ENCODE results near the gene UMODL1. TPM values are rescaled to one million over a fixed set of nuclear protein-coding genes. Genes with fewer than 3 reads are reported as not detected.

The UMODL1 gene
- 0.06 TPM for polyA plus RNA-seq (2012; ENCODE audit: missing spikeins)

DNA sequence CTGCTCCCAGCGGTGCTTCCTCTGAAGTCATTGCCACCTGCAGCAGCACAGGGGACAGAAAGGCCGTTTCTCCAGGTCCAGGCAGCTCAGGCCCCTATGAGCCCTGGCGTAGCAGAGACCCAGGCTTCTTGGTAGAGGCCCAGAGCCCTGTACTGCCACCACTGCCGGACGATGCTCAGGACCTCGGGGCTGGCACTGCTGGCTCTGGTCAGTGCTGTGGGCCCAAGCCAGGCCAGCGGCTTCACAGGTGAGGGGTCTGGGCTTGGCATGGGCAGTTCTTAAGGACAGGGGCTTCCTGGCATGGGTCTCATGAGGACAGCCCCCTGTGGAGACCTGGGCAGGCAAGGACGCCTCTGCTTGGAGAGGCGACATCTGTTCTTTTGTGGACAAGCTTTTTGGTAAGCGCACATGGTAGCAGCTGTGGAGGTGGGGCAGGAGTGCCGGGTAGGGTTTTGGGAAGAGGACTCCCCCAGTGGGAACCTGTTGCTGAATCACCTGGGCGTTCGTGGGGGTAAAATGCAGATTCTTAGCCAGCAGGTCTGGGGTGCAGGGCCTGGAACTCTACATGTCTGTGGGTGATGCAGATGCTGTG, at the start of gene UMODL1:
UMODL1 (plus strand) TSS at position 172 of the 592 bp plus-strand sequence; CDS start at position 172, 0 bp downstream.
- DNase-seq (ENCODE audit: insufficient read length) = no peak
- FAIRE-seq = no peak
- TF ChIP-seq TAF1 (IDR thresholded peaks at IDR 0.05; ENCODE audit: borderline replicate concordance, low read depth, low read length) (no peak), POLR2AphosphoS5 (IDR thresholded peaks at IDR 0.05; ENCODE audit: low read depth, low read length) (no peak), POLR2A (IDR thresholded peaks at IDR 0.05; ENCODE audit: low read depth, low read length) (no peak)

DNA sequence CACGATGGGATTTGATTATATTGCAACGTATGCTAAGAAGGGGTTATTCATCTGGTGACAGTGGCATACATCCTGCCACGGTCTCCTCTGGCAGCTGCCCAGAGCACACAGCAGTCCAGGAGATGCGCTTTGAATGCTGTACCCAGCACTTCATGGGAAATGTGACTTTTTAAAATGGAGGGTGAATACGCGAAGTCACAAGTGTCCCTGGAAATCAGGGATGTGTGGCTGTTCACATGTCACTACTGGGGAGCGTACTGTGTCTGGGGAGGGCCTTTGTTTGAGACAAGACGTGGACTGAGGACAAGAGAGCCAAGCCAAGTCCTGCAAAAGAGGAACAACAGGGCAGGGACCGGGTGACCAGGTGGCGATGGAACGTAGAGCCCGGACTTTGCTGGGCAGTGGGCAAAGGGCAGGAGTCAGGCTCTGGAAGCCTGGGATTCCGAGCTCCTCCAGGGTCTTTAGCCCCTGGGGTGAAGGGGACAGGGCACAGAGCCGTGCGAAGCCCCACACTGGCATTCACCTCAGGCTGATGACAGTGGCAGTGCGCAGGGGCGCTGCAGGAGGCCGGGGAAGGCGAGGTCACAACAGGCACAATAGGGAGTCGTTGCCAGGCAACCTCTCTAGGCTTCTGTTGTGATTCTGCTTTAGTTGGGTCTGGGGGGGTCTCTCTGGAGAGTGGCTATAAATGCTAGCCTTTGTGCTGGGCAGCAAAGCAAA, 49.6 kb upstream of the UMODL1 start:
- FAIRE-seq = no peak

DNA sequence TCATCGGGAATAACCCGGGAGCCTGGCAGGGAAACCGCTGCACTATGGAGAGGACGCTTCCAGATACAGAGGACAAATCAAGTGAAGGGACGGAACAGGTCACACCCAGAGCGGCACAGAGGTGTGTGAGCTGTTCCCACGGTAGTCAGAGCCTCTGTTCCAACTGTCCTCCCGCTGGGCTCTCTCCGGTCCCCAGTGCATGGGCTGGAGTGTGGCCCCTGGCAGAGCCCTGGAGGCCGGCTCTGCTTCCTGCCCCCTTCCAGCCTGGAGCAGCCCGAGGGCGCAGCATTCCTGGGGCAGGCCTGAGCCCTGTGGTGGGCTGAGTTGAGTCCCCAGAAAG, 49.1 kb upstream of the UMODL1 start:
- no peak for FAIRE-seq
- DNase-seq (ENCODE audit: insufficient read length) = no peak

More for the DNA sequence above, 49.6 kb upstream of the UMODL1 start:
- DNase-seq (ENCODE audit: insufficient read length) = no peak
- TF ChIP-seq POLR2AphosphoS5 (IDR thresholded peaks at IDR 0.05; ENCODE audit: low read depth, low read length) (no peak), POLR2A (IDR thresholded peaks at IDR 0.05; ENCODE audit: low read depth, low read length) (no peak), TAF1 (IDR thresholded peaks at IDR 0.05; ENCODE audit: borderline replicate concordance, low read depth, low read length) (no peak)

DNA sequence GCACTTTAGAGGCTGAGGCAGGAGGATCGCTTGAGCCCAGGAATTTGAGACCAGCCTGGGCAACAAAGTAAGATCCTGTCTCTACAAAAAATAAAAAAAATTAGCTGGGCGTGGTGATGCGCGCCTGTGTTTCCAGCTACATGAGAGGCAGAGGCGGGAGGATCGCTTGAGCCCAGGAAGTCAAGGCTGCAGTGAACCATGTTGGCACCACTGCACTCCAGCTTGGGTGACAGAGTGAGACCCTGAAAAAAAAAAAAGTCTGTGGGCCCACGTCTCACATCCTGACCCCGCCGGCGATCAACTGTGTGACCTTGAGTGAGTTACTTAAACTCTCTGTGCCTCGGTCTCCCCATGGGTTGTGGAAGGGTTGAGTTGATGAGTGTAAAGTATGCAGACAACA, 48.2 kb upstream of the UMODL1 start:
- FAIRE-seq (no peak), DNase-seq (ENCODE audit: insufficient read length) (no peak)
- TF ChIP-seq POLR2AphosphoS5 (IDR thresholded peaks at IDR 0.05; ENCODE audit: low read depth, low read length) (no peak), POLR2A (IDR thresholded peaks at IDR 0.05; ENCODE audit: low read depth, low read length) (no peak), TAF1 (IDR thresholded peaks at IDR 0.05; ENCODE audit: borderline replicate concordance, low read depth, low read length) (no peak)

More for the DNA sequence above, 49.1 kb upstream of the UMODL1 start:
- TF ChIP-seq POLR2A (IDR thresholded peaks at IDR 0.05; ENCODE audit: low read depth, low read length) (no peak), TAF1 (IDR thresholded peaks at IDR 0.05; ENCODE audit: borderline replicate concordance, low read depth, low read length) (no peak), POLR2AphosphoS5 (IDR thresholded peaks at IDR 0.05; ENCODE audit: low read depth, low read length) (no peak)

- FAIRE-seq (no peak), DNase-seq (ENCODE audit: insufficient read length) (no peak)
- TF ChIP-seq TAF1 (IDR thresholded peaks at IDR 0.05; ENCODE audit: borderline replicate concordance, low read depth, low read length) (no peak), POLR2A (IDR thresholded peaks at IDR 0.05; ENCODE audit: low read depth, low read length) (no peak), POLR2AphosphoS5 (IDR thresholded peaks at IDR 0.05; ENCODE audit: low read depth, low read length) (no peak)
Observed at GRCh38 chr21:42025376-42026081, 45.6 kb upstream of the UMODL1 start.

- no peak for FAIRE-seq
Observed at GRCh38 chr21:42026082-42026435, 45.1 kb upstream of the UMODL1 start.

DNA sequence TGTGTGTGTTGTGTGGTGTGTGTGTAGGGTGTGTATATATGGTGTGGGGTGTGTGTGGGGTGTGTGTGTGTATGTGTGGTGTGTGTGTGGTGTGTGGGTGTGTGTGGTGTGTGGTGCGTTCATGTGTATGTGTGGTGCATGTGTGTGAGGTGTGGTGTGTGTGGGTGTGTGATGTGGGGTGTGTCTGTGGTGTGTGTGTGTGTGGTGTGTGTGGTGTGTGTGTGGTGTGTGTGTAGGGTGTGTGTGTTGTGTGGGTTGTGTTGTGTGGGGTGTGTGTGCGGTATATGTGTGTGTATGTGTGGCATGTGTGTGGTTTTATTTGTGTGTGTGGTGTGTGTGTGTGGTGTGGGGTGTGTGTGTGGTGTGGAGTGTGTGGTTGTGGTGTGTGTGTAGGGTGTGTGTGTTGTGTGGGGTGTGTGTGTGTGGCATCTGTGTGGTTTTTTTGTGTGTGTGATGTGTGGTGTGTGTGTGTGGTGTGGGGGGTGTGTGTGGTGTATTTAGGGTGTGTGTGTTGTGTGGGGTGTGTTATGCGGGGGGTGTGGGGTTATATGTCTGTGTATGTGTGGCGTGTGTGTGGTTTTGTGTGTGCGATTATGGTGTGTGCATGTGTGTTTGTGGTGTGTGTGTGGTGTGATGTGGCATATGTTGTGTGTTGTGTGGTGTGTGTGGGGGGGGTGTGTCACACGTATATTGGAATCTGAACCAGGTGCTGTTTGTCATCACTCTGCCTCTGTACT, 43.9 kb upstream of the UMODL1 start:
- TF ChIP-seq POLR2AphosphoS5 (IDR thresholded peaks at IDR 0.05; ENCODE audit: low read depth, low read length) = no peak
- no peak for TF ChIP-seq TAF1 (IDR thresholded peaks at IDR 0.05; ENCODE audit: borderline replicate concordance, low read depth, low read length)
- no peak for TF ChIP-seq POLR2A (IDR thresholded peaks at IDR 0.05; ENCODE audit: low read depth, low read length)
- DNase-seq (ENCODE audit: insufficient read length) = no peak
- FAIRE-seq = no peak

More at GRCh38 chr21:42026082-42026435, 45.1 kb upstream of the UMODL1 start:
- no peak for TF ChIP-seq POLR2AphosphoS5 (IDR thresholded peaks at IDR 0.05; ENCODE audit: low read depth, low read length)
- TF ChIP-seq POLR2A (IDR thresholded peaks at IDR 0.05; ENCODE audit: low read depth, low read length) = no peak
- TF ChIP-seq TAF1 (IDR thresholded peaks at IDR 0.05; ENCODE audit: borderline replicate concordance, low read depth, low read length) = no peak
- DNase-seq (ENCODE audit: insufficient read length) = no peak

DNA sequence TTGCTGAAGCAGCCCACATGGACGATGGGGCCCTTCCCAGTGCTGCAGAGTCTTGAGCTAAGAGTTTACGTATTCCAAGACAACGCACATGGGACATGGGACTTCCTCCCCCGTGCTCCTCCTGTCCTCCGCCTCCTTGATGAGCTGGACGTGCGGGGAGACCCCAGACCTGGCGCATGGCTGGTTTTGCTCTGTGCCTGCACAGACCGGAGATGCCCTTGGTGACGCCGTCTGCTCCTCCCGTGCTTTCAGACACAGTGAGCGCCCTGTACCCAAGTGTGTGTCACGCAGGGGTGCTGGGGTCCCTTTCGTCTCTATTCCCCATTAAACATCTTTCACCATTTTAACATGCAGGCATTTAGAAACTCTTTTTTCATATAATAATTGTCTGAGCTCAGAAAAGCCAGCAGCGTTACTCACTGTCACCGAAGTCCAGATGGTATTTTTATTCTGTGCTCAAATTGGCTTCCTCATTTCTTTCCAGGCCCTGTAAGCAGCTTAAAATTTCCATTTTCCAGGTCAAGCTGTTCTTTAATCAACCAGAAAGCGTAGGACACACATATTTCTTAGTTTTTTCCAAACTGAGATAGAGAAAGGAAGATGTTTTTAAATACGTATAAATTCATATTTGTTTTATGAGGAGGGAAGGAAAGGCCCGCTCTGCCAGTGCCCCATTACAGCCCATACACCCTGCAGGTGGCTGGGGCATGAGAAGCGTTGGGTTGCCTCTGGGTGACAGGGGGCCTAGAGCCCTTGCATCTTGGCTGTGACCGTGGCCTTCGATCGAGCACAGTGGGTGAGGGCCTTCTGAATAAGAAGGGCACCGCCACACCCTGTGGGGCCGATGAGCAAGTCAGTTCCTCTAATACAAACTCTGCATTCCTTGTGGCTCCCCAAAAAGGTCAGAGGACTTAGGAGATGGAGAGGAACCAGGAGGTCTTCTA, 43.0 kb upstream of the UMODL1 start:
- no peak for DNase-seq (ENCODE audit: insufficient read length)
- no peak for FAIRE-seq
- no peak for TF ChIP-seq POLR2A (IDR thresholded peaks at IDR 0.05; ENCODE audit: low read depth, low read length)
- TF ChIP-seq TAF1 (IDR thresholded peaks at IDR 0.05; ENCODE audit: borderline replicate concordance, low read depth, low read length) = no peak
- no peak for TF ChIP-seq POLR2AphosphoS5 (IDR thresholded peaks at IDR 0.05; ENCODE audit: low read depth, low read length)

DNA sequence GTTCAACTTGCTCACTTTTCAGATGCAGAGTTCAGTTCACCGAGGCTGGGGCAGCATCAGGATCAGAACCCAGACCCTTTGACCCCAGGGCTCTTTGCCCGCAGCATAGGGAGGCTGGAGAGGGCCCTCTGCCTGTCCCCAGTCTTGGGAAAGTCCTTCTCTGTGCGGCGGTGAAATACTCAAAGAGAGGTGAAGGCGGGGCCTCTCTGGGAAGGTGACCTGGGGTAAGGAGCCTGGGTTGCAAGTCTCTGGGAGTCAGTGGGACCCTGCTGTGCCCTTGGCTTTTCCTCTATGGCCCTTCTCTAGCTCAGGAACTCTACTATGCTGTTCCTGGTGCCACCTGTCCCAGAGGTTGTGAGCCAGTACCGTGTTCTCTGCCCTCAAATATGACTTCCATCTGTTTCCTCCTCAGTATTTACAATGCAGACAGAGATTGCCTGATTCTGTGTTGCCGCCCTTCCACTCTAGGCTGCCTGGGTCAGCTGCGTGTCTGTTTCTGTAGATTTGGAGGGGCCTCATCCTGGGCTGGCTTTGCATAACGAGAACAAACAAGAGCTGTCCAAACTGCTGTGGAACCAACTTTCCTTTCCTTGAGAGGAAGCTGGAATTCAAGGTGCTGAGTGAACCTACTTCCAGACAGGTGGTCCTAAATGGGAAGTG, 42.2 kb upstream of the UMODL1 start:
- TF ChIP-seq POLR2A (IDR thresholded peaks at IDR 0.05; ENCODE audit: low read depth, low read length) (no peak), POLR2AphosphoS5 (IDR thresholded peaks at IDR 0.05; ENCODE audit: low read depth, low read length) (no peak), TAF1 (IDR thresholded peaks at IDR 0.05; ENCODE audit: borderline replicate concordance, low read depth, low read length) (no peak)
- no peak for FAIRE-seq
- DNase-seq (ENCODE audit: insufficient read length) = no peak

DNA sequence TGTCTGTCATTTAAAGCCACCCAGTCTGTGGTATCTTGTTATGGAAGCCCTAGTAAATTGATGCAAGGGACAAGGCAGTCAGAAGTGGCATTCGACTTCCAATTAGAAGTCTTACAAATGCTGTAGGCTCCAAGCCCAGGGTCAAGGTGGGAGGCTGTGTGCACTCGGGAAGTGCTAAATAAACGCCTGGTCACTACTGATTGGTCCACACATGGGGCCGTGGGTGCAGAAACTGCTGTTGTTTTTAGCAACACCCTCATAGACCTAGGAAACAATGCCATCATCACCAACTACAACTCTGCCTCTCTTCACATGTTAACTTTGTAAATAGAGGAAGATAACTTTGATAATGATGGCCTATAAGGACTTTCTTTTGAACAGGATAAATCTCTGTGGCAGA, 40.8 kb upstream of the UMODL1 start:
- no peak for DNase-seq (ENCODE audit: insufficient read length)
- TF ChIP-seq TAF1 (IDR thresholded peaks at IDR 0.05; ENCODE audit: borderline replicate concordance, low read depth, low read length) = no peak
- TF ChIP-seq POLR2A (IDR thresholded peaks at IDR 0.05; ENCODE audit: low read depth, low read length) = no peak
- no peak for TF ChIP-seq POLR2AphosphoS5 (IDR thresholded peaks at IDR 0.05; ENCODE audit: low read depth, low read length)
- FAIRE-seq = no peak

Data from GM12892 (cell line).